GM12872 (cell line): ENCODE results near the gene CNPY1.

Experiments used
- TF ChIP-seq, protein P1 (sequence below): IDR thresholded peaks from 3 replicates; pipeline ENCODE4 v1.5.1; 2011; ENCODE audit warnings: low read depth, mild to moderate bottlenecking, low read length, moderate library complexity; ENCODE audit not compliant: insufficient read depth

CNPY1 gene

DNA sequence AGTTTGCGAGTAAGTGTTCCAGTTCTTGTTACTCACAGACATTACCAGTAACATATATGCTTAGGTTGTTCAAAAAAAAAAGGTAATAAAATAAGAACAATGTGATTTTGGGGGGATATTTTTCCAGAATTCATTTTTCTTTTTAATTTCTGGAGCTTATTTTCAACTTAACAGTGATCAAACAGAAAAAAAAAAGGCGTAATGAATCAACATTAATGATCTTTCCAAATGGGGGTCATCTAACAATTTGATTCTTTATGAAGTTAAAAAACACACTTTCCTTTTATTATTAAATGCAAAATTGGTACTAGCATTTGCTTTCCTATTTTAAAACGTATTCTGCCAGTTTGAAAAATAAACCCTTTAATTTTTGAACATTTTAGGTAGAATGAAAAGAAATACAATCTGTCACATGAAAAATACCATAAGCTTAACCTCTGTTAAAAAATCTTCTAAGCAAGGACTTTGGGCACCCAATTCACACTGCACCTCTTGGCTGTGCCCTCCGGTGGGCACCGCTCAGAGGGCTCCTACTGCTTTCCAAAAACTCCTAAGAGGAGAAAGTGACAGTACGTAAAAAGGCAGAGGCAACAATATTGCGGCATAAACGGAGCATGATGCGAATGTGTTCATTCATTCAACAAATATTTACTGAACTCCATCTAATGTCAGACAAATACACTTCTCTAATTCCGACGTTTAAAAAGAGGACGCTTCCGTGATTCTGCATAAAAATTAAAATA is 32.6 kb downstream of the CNPY1 start:
- TF ChIP-seq, protein P1, sequence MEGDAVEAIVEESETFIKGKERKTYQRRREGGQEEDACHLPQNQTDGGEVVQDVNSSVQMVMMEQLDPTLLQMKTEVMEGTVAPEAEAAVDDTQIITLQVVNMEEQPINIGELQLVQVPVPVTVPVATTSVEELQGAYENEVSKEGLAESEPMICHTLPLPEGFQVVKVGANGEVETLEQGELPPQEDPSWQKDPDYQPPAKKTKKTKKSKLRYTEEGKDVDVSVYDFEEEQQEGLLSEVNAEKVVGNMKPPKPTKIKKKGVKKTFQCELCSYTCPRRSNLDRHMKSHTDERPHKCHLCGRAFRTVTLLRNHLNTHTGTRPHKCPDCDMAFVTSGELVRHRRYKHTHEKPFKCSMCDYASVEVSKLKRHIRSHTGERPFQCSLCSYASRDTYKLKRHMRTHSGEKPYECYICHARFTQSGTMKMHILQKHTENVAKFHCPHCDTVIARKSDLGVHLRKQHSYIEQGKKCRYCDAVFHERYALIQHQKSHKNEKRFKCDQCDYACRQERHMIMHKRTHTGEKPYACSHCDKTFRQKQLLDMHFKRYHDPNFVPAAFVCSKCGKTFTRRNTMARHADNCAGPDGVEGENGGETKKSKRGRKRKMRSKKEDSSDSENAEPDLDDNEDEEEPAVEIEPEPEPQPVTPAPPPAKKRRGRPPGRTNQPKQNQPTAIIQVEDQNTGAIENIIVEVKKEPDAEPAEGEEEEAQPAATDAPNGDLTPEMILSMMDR: no peak

DNA sequence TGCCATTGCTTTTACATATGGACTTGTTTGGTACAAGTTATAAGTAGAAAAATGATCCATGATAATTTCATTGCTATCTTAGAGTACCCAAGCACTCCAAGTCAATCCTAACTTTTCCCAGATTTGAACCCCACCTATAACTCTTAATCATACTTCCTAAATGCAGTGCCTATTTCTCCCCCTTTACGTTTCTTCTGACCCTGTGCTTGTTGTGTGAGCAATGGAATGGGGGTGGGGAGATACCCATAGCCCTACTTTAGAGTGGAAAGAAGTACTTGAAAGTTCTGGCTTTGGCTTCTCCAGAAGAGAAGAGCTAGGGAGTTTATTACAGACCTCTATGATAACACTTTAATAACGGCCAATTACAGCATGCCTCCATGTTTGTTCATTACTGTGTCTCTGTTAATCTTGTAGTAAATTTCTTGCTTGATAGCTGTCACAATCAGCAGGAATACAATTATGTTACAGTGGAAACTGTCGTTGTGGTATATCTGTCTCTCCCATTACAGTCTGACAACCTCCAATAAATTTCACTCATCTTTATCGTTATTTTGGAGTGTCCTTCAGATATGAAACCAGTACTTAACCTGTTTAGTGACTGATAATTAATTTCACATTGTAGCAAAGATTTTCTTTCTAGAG is 34.0 kb downstream of the CNPY1 start:
- TF ChIP-seq, protein P1: no peak

DNA sequence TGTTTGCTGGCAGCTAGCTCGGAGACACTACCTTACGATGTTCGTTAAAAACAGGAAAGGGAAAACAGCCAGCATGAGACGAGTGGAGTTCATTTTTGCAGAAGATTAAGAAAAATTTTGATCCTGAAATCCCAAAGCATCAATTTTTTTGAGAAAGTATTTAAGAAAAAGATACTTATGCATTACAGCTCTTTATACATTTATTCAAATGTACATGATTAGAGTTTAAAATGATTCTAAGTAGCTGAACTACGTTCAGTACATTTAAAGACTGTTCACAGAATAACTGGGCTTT is 34.7 kb downstream of the CNPY1 start:
- TF ChIP-seq, protein P1: no peak

DNA sequence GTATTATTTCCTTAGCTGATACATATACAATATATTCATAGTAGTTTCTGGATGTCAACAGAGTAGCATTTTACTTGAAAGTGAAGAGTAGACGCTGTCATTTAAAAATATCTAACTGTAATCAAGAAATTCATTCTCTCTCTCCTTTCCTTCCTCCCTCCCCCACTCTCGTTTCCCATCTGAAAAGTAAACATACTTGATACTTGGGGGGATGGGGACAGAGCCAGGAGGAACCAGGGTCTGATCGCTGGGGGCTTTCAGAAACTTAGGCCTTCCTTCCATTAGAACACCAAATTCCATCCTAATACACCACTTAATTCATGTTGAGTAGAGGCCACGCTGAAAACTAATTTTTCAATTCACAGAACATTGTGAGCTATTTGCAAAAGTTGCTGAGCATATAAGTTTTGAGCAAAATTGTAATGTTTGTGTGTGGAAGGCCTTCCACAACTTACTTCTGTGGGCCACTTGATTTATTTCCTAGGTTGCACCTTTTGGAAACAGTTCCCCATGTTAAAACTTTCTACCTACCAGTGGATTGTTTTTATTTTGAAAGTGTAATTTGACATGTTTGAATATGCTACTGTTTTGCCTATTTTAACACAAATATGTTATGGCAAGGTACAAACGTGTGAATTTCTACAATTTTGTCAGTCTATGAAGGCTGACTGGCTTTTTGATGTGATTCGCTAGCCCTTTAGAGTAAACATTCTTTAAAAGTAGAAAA is 35.2 kb downstream of the CNPY1 start:
- TF ChIP-seq, protein P1: no peak

DNA sequence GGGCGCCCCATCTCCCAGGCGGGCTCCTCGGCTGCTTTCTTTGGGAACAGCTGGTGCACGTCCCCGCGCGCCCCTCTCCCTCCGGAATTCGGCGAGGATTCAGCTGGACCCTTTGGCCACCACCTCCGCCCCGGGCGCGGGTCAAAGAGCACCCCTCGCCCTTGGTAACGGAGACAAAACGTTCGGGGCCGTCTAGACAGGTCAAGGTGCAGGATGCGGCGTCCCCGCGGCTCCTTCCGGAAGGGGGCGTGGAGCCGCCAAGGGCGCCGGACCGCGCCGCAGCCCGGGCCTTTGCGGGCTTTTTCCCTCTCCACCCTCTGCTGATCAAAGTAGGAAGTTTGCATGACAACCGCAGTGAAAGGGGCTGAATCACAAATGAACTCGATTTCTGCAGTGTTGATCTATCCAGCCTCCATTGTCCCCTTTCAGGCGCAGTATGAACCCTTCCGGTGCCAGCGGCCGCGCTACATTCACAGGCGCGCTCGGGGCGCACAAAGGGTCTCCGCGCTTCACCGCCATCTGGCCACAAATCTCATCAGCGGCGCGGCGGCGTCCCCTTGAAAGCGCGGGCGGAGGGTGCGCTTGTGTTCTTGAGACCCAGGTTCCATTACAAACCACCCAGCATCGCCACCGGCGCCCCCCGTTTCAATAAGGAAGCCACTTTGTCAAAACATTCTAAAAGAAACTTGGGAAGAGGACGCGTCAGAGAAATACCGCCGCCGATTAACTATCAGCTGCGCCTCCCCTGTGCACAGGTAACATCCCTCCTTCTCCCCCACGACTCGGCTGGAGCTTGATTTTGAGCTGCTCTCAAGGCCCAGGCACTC is 36.4 kb downstream of the CNPY1 start:
- TF ChIP-seq, protein P1: 0 out of 3 replicates have a peak, but pooled peaks have one; percentile 6

DNA sequence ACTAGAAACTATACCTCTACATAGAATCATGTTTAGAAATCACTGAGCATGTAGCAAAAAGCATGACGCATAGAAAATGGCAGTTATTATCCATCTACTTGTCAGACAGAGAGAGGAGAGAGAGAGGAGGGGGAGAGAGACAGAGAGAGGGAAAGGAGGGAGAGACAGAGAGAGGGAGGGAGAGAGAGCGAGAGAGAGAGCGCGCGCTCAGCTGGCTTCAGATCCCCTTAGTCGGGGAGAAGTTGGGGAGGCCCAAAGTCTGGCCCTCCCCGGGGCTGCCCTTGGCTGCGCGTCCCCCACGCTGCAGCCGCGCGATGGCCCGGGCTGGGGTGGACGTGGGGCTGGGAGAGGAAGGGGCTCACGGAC is 37.0 kb downstream of the CNPY1 start:
- TF ChIP-seq, protein P1: no peak
